Dedifferentiated amniotic fluid mesenchymal stem cell (primary cell): Measurements from ENCODE around the gene CENPK.
"Not testable (repeated sequence)": the region's sequence is repeated elsewhere in the genome, so short reads cannot be mapped to it uniquely, and the experiment has no call there.

Experiments used
- DNase-seq: peaks from one replicate; pipeline ENCODE4 v3.0.0-alpha.2; 2016; ENCODE audit errors: extremely low spot score

CENPK gene

GRCh38 chr5:65508978-65509377, 54.0 kb downstream of the CENPK start:
- no peak for DNase-seq

GRCh38 chr5:65506961-65507360, 56.0 kb downstream of the CENPK start:
- DNase-seq, result peak; percentile 67

- DNase-seq, result no peak
Observed at GRCh38 chr5:65489119-65489518, 73.8 kb downstream of the CENPK start.

- not testable (repeated sequence) for DNase-seq
Observed at GRCh38 chr5:65488038-65488687, 74.8 kb downstream of the CENPK start.

GRCh38 chr5:65486803-65487202, 76.2 kb downstream of the CENPK start:
- not testable (repeated sequence) for DNase-seq

GRCh38 chr5:65485405-65485804, 77.6 kb downstream of the CENPK start:
- no peak for DNase-seq

- peak; percentile 85 for DNase-seq
Observed at GRCh38 chr5:65483546-65484346, 79.2 kb downstream of the CENPK start.

- DNase-seq, result peak; percentile 66
Observed at GRCh38 chr5:65482736-65483545, 80.0 kb downstream of the CENPK start.

- DNase-seq, result peak; percentile 54
Observed at GRCh38 chr5:65482296-65482735, 80.7 kb downstream of the CENPK start.

- peak; percentile 97 for DNase-seq
Observed at GRCh38 chr5:65481635-65482295, 81.2 kb downstream of the CENPK start, which contains the start of gene ADAMTS6. Gene ADAMTS6, minus strand, starts transcription at chr5:65481920. Its CDS starts 8,247 bp downstream, at chr5:65473673.

GRCh38 chr5:65481171-65481581, 81.8 kb downstream of the CENPK start:
- DNase-seq, result no peak

- DNase-seq, result peak; percentile 72
Observed at GRCh38 chr5:65480306-65480865, 82.6 kb downstream of the CENPK start.

GRCh38 chr5:65479527-65479926, 83.4 kb downstream of the CENPK start:
- DNase-seq, result no peak

- no peak for DNase-seq
Observed at GRCh38 chr5:65478336-65478735, 84.6 kb downstream of the CENPK start.

GRCh38 chr5:65475895-65476294, 87.1 kb downstream of the CENPK start:
- no peak for DNase-seq

GRCh38 chr5:65475336-65475735, 87.6 kb downstream of the CENPK start:
- DNase-seq, result no peak

- DNase-seq, result no peak
Observed at GRCh38 chr5:65474130-65474711, 88.7 kb downstream of the CENPK start.

- DNase-seq, result no peak
Observed at GRCh38 chr5:65468633-65469032, 94.3 kb downstream of the CENPK start.
